Activated CD8-positive, alpha-beta T cell treated with anti-CD3 and anti-CD28 coated beads for 36 hours (primary cell): ENCODE measurements around the gene TYMP. TPM values are rescaled to one million over a fixed set of nuclear protein-coding genes. Genes with fewer than 3 reads are reported as not detected.

Experiments used
- ATAC-seq: fragments of 200-7000 bp; cut with Tn5 transposase; one replicate; pipeline ENCODE4 v1.10.0; 2021; ENCODE audit warnings: mild to moderate bottlenecking, moderate library complexity
- CTCF ChIA-PET: fragments of 350-600 bp; sonication (Branson Sonifier 250); formaldehyde crosslinking; loops from one replicate; lab custom pipeline; 2021; ENCODE audit warnings: antibody characterized with exemption; lab: Charles Lee
- POLR2A ChIA-PET: fragments of 350-600 bp; sonication (Branson Sonifier 250); formaldehyde crosslinking; loops from one replicate; lab custom pipeline; 2021; ENCODE audit warnings: antibody characterized with exemption; lab: Charles Lee
- DNase-seq: peaks from one replicate; pipeline ENCODE4 v3.0.0-alpha.2; 2020
- H3K27ac Mint-ChIP-seq: one replicate; pipeline ENCODE4 v1.8.0; 2021; ENCODE audit warnings: mild to moderate bottlenecking, mixed read lengths
- H3K27me3 Mint-ChIP-seq: one replicate; pipeline ENCODE4 v1.8.0; 2021; ENCODE audit warnings: mixed read lengths
- H3K36me3 Mint-ChIP-seq: one replicate; pipeline ENCODE4 v1.8.0; 2021; ENCODE audit warnings: low read depth, mixed read lengths
- H3K4me1 Mint-ChIP-seq: one replicate; pipeline ENCODE4 v1.8.0; 2021; ENCODE audit warnings: low read depth, mixed read lengths
- H3K4me3 Mint-ChIP-seq: one replicate; pipeline ENCODE4 v1.8.0; 2021; ENCODE audit warnings: mild to moderate bottlenecking, moderate library complexity, mixed read lengths
- H3K9me3 Mint-ChIP-seq: one replicate; pipeline ENCODE4 v1.8.0; 2021; ENCODE audit warnings: mixed read lengths
- CTCF ChIP-seq: fragments of 200-600 bp; IDR thresholded peaks from one replicate; pipeline ENCODE4 v1.8.0; 2022; ENCODE audit warnings: antibody characterized with exemption, mild to moderate bottlenecking
- intact Hi-C: fragments of 100-400 bp; cut with micrococcal nuclease; formaldehyde crosslinking; loops from one replicate; pipeline ENCODE4 v1.10.0; 2022
- total RNA-seq, 2 experiments: library from RNA; stranded (reverse); gene quantifications; one replicate each; pipeline ENCODE4 v1.2.3, GENCODE V29; 2021

TYMP gene
- total RNA-seq, 2 experiments from 2014 or later: 24.2 to 24.7 TPM

- H3K27me3 Mint-ChIP-seq: no peaks in the 10 kb centered on the region
- ChIA-PET POLR2A (interaction anchor here (0.9 to 1.8 kb wide), 5 partner anchors 8 to 34 kb away, joined by 3 to 8 read pairs (median 4); partner anchors contain the start of genes CHKB and SYCE3), CTCF (interaction anchor here (2.1 to 3.6 kb wide), 2 partner anchors 8 to 10 kb away, joined by 11 to 18 read pairs; partner anchors contain the start of gene SYCE3)
- intact Hi-C loops: no loop called here
- H3K4me3 Mint-ChIP-seq: no peak overlapping the region
- DNase-seq (no peak), ATAC-seq (no peak)
- no peak overlapping the region for H3K27ac Mint-ChIP-seq
- no peaks in the 10 kb centered on the region for H3K4me1 Mint-ChIP-seq
- H3K36me3 Mint-ChIP-seq: peaks cover 17% of the 10 kb centered on the region
- no peak for TF ChIP-seq CTCF
- H3K9me3 Mint-ChIP-seq: no peaks in the 10 kb centered on the region
Measured at GRCh38 chr22:50573491-50574382, 43.9 kb upstream of the TYMP start.

GRCh38 chr22:50572965-50573364, 43.2 kb upstream of the TYMP start:
- no peaks in the 10 kb centered on the region for H3K9me3 Mint-ChIP-seq
- H3K36me3 Mint-ChIP-seq: peaks cover 20% of the 10 kb centered on the region
- TF ChIP-seq CTCF: no peak
- H3K4me1 Mint-ChIP-seq: no peaks in the 10 kb centered on the region
- DNase-seq: no peak
- ATAC-seq: no peak
- intact Hi-C loops: no loop called here
- no peaks in the 10 kb centered on the region for H3K27me3 Mint-ChIP-seq
- ChIA-PET CTCF (interaction anchor here (1.4 kb wide), 1 partner anchor 10 kb away, joined by 9 read pairs; the partner anchor contains the start of gene SYCE3), POLR2A (interaction anchor here (0.8 to 1.8 kb wide), 4 partner anchors 9 to 65 kb away, joined by 3 to 8 read pairs (median 4); partner anchors contain the start of genes CHKB and NCAPH2)
- H3K27ac Mint-ChIP-seq: no peak overlapping the region
- H3K4me3 Mint-ChIP-seq: no peak overlapping the region

GRCh38 chr22:50571264-50572175, 41.7 kb upstream of the TYMP start:
- POLR2A ChIA-PET: interaction anchor here (1.2 to 4.0 kb wide), 3 partner anchors 8 to 46 kb away, joined by 3 to 12 read pairs (median 8); no protein-coding TSS in a partner anchor
- H3K27ac Mint-ChIP-seq: no peak overlapping the region

GRCh38 chr22:50570861-50571260, 41.0 kb upstream of the TYMP start:
- DNase-seq (no peak), ATAC-seq (no peak)
- Mint-ChIP-seq H3K9me3 (no peaks in the 10 kb centered on the region), H3K4me1 (no peaks in the 10 kb centered on the region), H3K4me3 (no peak overlapping the region), H3K36me3 (peaks cover 21% of the 10 kb centered on the region), H3K27me3 (no peaks in the 10 kb centered on the region), H3K27ac (no peak overlapping the region)
- ChIA-PET CTCF (no interaction called here), POLR2A (interaction anchor here (2.1 to 4.0 kb wide), 2 partner anchors 11 to 23 kb away, joined by 5 to 12 read pairs; no protein-coding TSS in a partner anchor)
- TF ChIP-seq CTCF: no peak
- intact Hi-C loops: no loop called here

More at GRCh38 chr22:50571264-50572175, 41.7 kb upstream of the TYMP start:
- Mint-ChIP-seq H3K36me3 (peaks cover 21% of the 10 kb centered on the region), H3K4me3 (no peak overlapping the region), H3K27me3 (no peaks in the 10 kb centered on the region), H3K9me3 (no peaks in the 10 kb centered on the region), H3K4me1 (no peaks in the 10 kb centered on the region)
- CTCF ChIA-PET: interaction anchor here (1.4 kb wide), 1 partner anchor 9 kb away, joined by 9 read pairs; the partner anchor contains the start of gene SYCE3
- ATAC-seq (no peak), DNase-seq (no peak)
- intact Hi-C loops: no loop called here
- no peak for TF ChIP-seq CTCF
